Stimulated activated CD8-positive, alpha-beta memory T cell treated with anti-CD3 and anti-CD28 coated beads, Interleukin-7, amount 100 ng/mL, for 1 hour (primary cell): Measurements from ENCODE around the gene EFCAB6.

Experiments
- DNase-seq, 2 donors: peaks; one replicate each; pipeline ENCODE4 v3.0.0-alpha.2; 2020; ENCODE audit warnings: low read depth in 2 of 2

Gene EFCAB6

GRCh38 chr22:43505896-43506295, 306.2 kb downstream of the EFCAB6 start:
- DNase-seq: no peak

- no peak for DNase-seq
Observed at GRCh38 chr22:43505423-43505822, 306.7 kb downstream of the EFCAB6 start.

- DNase-seq: no peak
Observed at GRCh38 chr22:43504666-43505261, 307.3 kb downstream of the EFCAB6 start.

- no peak for DNase-seq
Observed at GRCh38 chr22:43504068-43504467, 308.0 kb downstream of the EFCAB6 start.

- no peak for DNase-seq
Observed at GRCh38 chr22:43502306-43502874, 309.7 kb downstream of the EFCAB6 start.

- no peak for DNase-seq
Observed at GRCh38 chr22:43501878-43502277, 310.2 kb downstream of the EFCAB6 start.

- no peak for DNase-seq
Observed at GRCh38 chr22:43500792-43501785, 311.0 kb downstream of the EFCAB6 start.

- no peak for DNase-seq
Observed at GRCh38 chr22:43498856-43499253, 313.2 kb downstream of the EFCAB6 start.

- no peak for DNase-seq
Observed at GRCh38 chr22:43497956-43498855, 313.9 kb downstream of the EFCAB6 start.

- DNase-seq: no peak
Observed at GRCh38 chr22:43493297-43493696, 318.8 kb downstream of the EFCAB6 start.

- no peak for DNase-seq
Observed at GRCh38 chr22:43491737-43492136, 320.4 kb downstream of the EFCAB6 start.

GRCh38 chr22:43491177-43491576, 320.9 kb downstream of the EFCAB6 start:
- DNase-seq: no peak

GRCh38 chr22:43490311-43490710, 321.8 kb downstream of the EFCAB6 start:
- DNase-seq: no peak

- no peak for DNase-seq
Observed at GRCh38 chr22:43488937-43489336, 323.2 kb downstream of the EFCAB6 start.

- DNase-seq: no peak
Observed at GRCh38 chr22:43488031-43488866, 323.9 kb downstream of the EFCAB6 start.

GRCh38 chr22:43487311-43488030, 324.6 kb downstream of the EFCAB6 start:
- no peak for DNase-seq

GRCh38 chr22:43485502-43486089, 326.5 kb downstream of the EFCAB6 start:
- DNase-seq: no peak

- no peak for DNase-seq
Observed at GRCh38 chr22:43484227-43484626, 327.9 kb downstream of the EFCAB6 start.

- no peak for DNase-seq
Observed at GRCh38 chr22:43483669-43484068, 328.4 kb downstream of the EFCAB6 start.

- DNase-seq: no peak
Observed at GRCh38 chr22:43483266-43483665, 328.8 kb downstream of the EFCAB6 start.
